ENCODE results near the gene ANKRD23.
"Not testable (repeated sequence)": the region's sequence is repeated elsewhere in the genome, so short reads cannot be mapped to it uniquely, and the experiment has no call there.

Gene ANKRD23

GRCh38 chr2:96843538-96844268 lies at the start of gene ANKRD23:
TSS of gene ANKRD23 (minus strand) at chr2:96844021. CDS start at chr2:96843992, 29 bp downstream.
- Histone ChIP-seq H3K9ac (ENCODE audit: low read length) (no peak within 1 kb of the TSS), H3K4me1 (ENCODE audit: insufficient read depth, low read length) (peaks cover 9% of the 10 kb centered on the region), H3K9me3 (ENCODE audit: low read length) (no peaks in the 10 kb centered on the region), H3K27me3 (ENCODE audit: control insufficient read depth in 1 of 2, insufficient read depth in 2 of 2, low read length in 2 of 2) (no peaks in the 10 kb centered on the region), H3K36me3 (ENCODE audit: insufficient read depth, low read length) (peaks cover 28% of the 10 kb centered on the region), H3K4me3 (ENCODE audit: low read depth in 1 of 2, low read length in 2 of 2) (no peak within 1 kb of the TSS), H3K27ac (ENCODE audit: low read depth, low read length) (no peak within 1 kb of the TSS)

DNA sequence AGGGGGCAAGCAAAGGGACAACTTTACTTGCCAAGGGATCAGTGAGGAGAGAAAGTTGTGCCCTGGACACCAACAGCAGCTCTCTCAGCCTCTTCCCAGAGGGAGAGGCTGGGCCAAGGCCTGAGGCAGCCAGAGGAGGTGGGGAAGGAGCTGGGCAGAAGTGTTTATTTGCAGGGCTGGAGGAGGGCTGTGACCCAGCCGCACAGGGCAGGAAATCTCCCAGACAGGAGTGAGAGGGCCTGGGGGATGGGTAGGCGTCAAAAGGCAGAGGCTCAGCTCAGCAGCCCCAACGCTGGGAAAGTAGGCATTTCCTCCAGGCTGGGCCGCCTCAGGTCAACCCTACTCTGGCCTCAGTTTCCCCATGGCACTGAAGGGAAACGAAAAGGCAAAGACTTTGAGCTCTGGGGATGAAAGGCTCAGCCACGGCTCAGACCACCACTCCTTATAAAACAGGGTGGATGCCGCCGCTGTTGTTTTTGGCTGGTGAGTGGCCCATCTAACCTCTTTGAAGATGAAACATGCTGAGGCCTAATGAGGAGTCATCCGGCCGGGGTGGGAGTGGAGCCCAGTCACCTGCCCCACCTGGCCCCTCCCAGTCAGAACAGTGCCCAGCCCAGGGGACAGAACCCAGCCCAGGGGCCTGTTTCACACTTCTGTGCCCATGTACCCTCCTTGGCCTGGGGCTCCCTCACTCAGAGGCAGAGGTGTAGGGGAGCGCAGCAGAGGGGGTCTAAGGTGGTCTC lies 47.9 kb upstream of the ANKRD23 start:
- Histone ChIP-seq H3K4me3 (ENCODE audit: low read depth in 1 of 2, low read length in 2 of 2) (no peak overlapping the region), H3K27ac (ENCODE audit: low read depth, low read length) (peak overlapping the region; percentile 59), H3K27me3 (ENCODE audit: control insufficient read depth in 1 of 2, insufficient read depth in 2 of 2, low read length in 2 of 2) (no peaks in the 10 kb centered on the region), H3K36me3 (ENCODE audit: insufficient read depth, low read length) (no peaks in the 10 kb centered on the region), H3K9me3 (ENCODE audit: low read length) (no peaks in the 10 kb centered on the region), H3K4me1 (ENCODE audit: insufficient read depth, low read length) (peaks cover 76% of the 10 kb centered on the region), H3K9ac (ENCODE audit: low read length) (no peak overlapping the region)

GRCh38 chr2:96890726-96891385 lies 47.0 kb upstream of the ANKRD23 start:
- Histone ChIP-seq H3K27ac (ENCODE audit: low read depth, low read length) (peak overlapping the region; percentile 59), H3K27me3 (ENCODE audit: control insufficient read depth in 1 of 2, insufficient read depth in 2 of 2, low read length in 2 of 2) (no peaks in the 10 kb centered on the region), H3K9me3 (ENCODE audit: low read length) (no peaks in the 10 kb centered on the region), H3K4me3 (ENCODE audit: low read depth in 1 of 2, low read length in 2 of 2) (no peak overlapping the region), H3K4me1 (ENCODE audit: insufficient read depth, low read length) (peaks cover 75% of the 10 kb centered on the region), H3K36me3 (ENCODE audit: insufficient read depth, low read length) (no peaks in the 10 kb centered on the region), H3K9ac (ENCODE audit: low read length) (no peak overlapping the region)

- Histone ChIP-seq H3K4me1 (ENCODE audit: insufficient read depth, low read length) (peaks cover 69% of the 10 kb centered on the region), H3K9ac (ENCODE audit: low read length) (no peak overlapping the region), H3K27ac (ENCODE audit: low read depth, low read length) (no peak overlapping the region), H3K4me3 (ENCODE audit: low read depth in 1 of 2, low read length in 2 of 2) (no peak overlapping the region), H3K36me3 (ENCODE audit: insufficient read depth, low read length) (no peaks in the 10 kb centered on the region), H3K9me3 (ENCODE audit: low read length) (no peaks in the 10 kb centered on the region), H3K27me3 (ENCODE audit: control insufficient read depth in 1 of 2, insufficient read depth in 2 of 2, low read length in 2 of 2) (no peaks in the 10 kb centered on the region)
Measured at GRCh38 chr2:96890252-96890651, 46.4 kb upstream of the ANKRD23 start.

GRCh38 chr2:96889502-96889901 lies 45.7 kb upstream of the ANKRD23 start:
- not testable (repeated sequence) for H3K4me3 ChIP-seq (ENCODE audit: low read depth in 1 of 2, low read length in 2 of 2)

GRCh38 chr2:96888072-96889011 lies 44.5 kb upstream of the ANKRD23 start:
- no peaks in the 10 kb centered on the region for H3K36me3 ChIP-seq (ENCODE audit: insufficient read depth, low read length)
- H3K9ac ChIP-seq (ENCODE audit: low read length) = peak overlapping the region; percentile 32
- H3K27ac ChIP-seq (ENCODE audit: low read depth, low read length) = peak overlapping the region; percentile 96
- H3K9me3 ChIP-seq (ENCODE audit: low read length) = no peaks in the 10 kb centered on the region
- H3K4me1 ChIP-seq (ENCODE audit: insufficient read depth, low read length) = peaks cover 65% of the 10 kb centered on the region
- peak overlapping the region; percentile 9 to 42 for H3K4me3 ChIP-seq (ENCODE audit: low read depth in 1 of 2, low read length in 2 of 2)
- no peaks in the 10 kb centered on the region for H3K27me3 ChIP-seq (ENCODE audit: control insufficient read depth in 1 of 2, insufficient read depth in 2 of 2, low read length in 2 of 2)

More at GRCh38 chr2:96889502-96889901, 45.7 kb upstream of the ANKRD23 start:
- not testable (repeated sequence) for H3K9me3 ChIP-seq (ENCODE audit: low read length); H3K27me3 ChIP-seq (ENCODE audit: control insufficient read depth in 1 of 2, insufficient read depth in 2 of 2, low read length in 2 of 2); H3K36me3 ChIP-seq (ENCODE audit: insufficient read depth, low read length); H3K9ac ChIP-seq (ENCODE audit: low read length); H3K27ac ChIP-seq (ENCODE audit: low read depth, low read length)
- peaks cover 65% of the 10 kb centered on the region for H3K4me1 ChIP-seq (ENCODE audit: insufficient read depth, low read length)

DNA sequence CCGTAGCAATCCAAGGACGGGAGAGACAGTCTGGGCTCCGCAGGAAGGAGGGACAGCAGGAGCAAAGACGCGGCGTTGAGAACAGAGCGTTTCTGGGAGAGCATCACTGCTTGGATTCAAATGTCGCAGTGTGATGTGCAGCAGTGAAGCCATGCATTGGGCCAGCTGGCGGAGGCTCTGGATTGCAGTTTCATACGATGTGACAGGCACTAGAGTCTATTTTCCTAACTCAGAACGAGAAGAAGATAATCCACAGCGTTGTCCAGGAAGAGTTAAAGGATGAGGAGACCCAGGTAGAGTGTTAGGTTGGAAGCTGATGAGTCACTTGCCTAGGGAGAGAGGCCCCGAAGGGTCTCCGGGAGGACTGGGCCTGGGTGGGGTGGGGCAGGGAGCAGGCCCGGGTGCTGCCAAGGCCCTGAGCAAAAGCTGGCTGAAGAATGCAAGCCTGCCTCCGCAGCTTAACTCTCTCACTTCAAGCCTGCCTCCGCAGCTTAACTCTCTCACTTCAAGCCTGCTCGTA lies 43.7 kb upstream of the ANKRD23 start:
- Histone ChIP-seq H3K36me3 (ENCODE audit: insufficient read depth, low read length) (no peaks in the 10 kb centered on the region), H3K9ac (ENCODE audit: low read length) (peak overlapping the region; percentile 32), H3K27ac (ENCODE audit: low read depth, low read length) (peak overlapping the region; percentile 96), H3K4me3 (ENCODE audit: low read depth in 1 of 2, low read length in 2 of 2) (peak overlapping the region; percentile 9 to 42), H3K4me1 (ENCODE audit: insufficient read depth, low read length) (peaks cover 59% of the 10 kb centered on the region), H3K27me3 (ENCODE audit: control insufficient read depth in 1 of 2, insufficient read depth in 2 of 2, low read length in 2 of 2) (no peaks in the 10 kb centered on the region), H3K9me3 (ENCODE audit: low read length) (no peaks in the 10 kb centered on the region)

DNA sequence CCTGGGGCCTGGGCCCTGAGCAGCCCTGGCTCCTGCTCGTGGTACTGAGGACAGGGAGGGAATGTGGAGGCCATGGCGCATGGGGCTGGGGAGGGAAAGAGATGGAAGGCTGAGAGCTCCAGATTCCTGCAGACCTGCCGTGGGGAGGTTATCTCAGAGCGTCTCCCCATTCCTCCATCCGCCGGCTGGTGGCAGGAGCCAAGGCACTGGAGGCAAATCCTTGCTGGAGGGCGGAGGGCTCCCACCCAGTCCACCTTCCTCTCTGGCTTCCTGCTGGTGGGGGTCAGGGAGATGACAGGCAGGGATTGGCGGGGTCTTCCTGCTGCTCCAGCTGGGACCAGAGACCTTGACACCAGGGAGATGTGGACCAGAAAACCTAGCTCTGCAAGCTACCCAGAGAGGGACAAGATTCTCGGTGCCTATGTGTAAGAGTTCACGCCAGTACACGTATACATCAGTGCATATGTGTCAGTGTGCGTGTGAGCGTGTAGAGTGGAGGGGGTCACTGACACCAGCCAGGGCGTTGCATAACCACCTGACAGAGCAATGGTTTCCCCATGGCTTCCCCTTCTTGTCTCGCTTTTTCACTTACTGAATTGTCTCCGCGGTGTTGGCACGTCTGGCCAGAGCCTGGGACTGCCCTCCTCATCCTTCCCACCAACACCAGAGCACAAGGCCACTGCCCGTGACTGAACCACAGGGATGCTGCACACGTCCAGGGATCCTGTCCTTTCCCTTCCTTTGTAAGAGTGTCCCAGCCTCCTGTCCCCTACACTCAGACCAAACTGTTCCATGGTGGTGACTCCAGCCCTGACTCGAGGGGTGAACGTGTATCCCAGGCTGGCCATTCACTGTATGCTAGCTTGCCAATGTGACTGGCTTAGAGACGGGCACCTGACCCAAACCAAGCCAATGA lies 41.9 kb upstream of the ANKRD23 start:
- H3K9me3 ChIP-seq (ENCODE audit: low read length) = no peaks in the 10 kb centered on the region
- no peak overlapping the region for H3K9ac ChIP-seq (ENCODE audit: low read length)
- H3K36me3 ChIP-seq (ENCODE audit: insufficient read depth, low read length) = no peaks in the 10 kb centered on the region
- peaks cover 40% of the 10 kb centered on the region for H3K4me1 ChIP-seq (ENCODE audit: insufficient read depth, low read length)
- peak overlapping the region; percentile 36 for H3K27ac ChIP-seq (ENCODE audit: low read depth, low read length)
- no peaks in the 10 kb centered on the region for H3K27me3 ChIP-seq (ENCODE audit: control insufficient read depth in 1 of 2, insufficient read depth in 2 of 2, low read length in 2 of 2)
- H3K4me3 ChIP-seq (ENCODE audit: low read depth in 1 of 2, low read length in 2 of 2) = no peak overlapping the region

GRCh38 chr2:96884299-96885094 lies 40.7 kb upstream of the ANKRD23 start:
- no peak overlapping the region for H3K9ac ChIP-seq (ENCODE audit: low read length)
- H3K27ac ChIP-seq (ENCODE audit: low read depth, low read length) = no peak overlapping the region
- peaks cover 32% of the 10 kb centered on the region for H3K4me1 ChIP-seq (ENCODE audit: insufficient read depth, low read length)
- H3K9me3 ChIP-seq (ENCODE audit: low read length) = no peaks in the 10 kb centered on the region
- H3K27me3 ChIP-seq (ENCODE audit: control insufficient read depth in 1 of 2, insufficient read depth in 2 of 2, low read length in 2 of 2) = no peaks in the 10 kb centered on the region
- H3K4me3 ChIP-seq (ENCODE audit: low read depth in 1 of 2, low read length in 2 of 2) = no peak overlapping the region
- no peaks in the 10 kb centered on the region for H3K36me3 ChIP-seq (ENCODE audit: insufficient read depth, low read length)

Data from muscle layer of colon (tissue), 2 donors.